H9 (cell line): ENCODE data around the gene SMCHD1. TPM values are rescaled to one million over a fixed set of nuclear protein-coding genes. Genes with fewer than 3 reads are reported as not detected.
A peak's percentile ranks its signal among the peaks of the same experiment; 100 is the strongest.

Experiments used
- DNase-seq: peaks from one replicate; pipeline ENCODE4 v3.0.0-alpha.2; 2017
- H2AFZ ChIP-seq: one replicate; pipeline ENCODE4 v1.6.1; 2013; ENCODE audit warnings: mild to moderate bottlenecking, low read length, control low read depth, moderate library complexity
- H2AK5ac ChIP-seq: 2 replicates; pipeline ENCODE4 v1.6.1; 2013; ENCODE audit warnings: low read length, control low read depth, mixed read lengths; ENCODE audit not compliant: insufficient read length
- H2BK120ac ChIP-seq: one replicate; pipeline ENCODE4 v1.6.1; 2013; ENCODE audit warnings: low read depth, mild to moderate bottlenecking, low read length, control low read depth, inconsistent platforms; ENCODE audit not compliant: poor library complexity, severe bottlenecking
- H2BK12ac ChIP-seq: 2 replicates; pipeline ENCODE4 v1.6.1; 2013; ENCODE audit warnings: low read length, control low read depth, mixed read lengths, low read depth; ENCODE audit not compliant: insufficient read length
- H2BK15ac ChIP-seq: 2 replicates; pipeline ENCODE4 v1.6.1; 2013; ENCODE audit warnings: low read depth, low read length, control low read depth
- H2BK20ac ChIP-seq: one replicate; pipeline ENCODE4 v1.6.1; 2013; ENCODE audit warnings: low read depth, mild to moderate bottlenecking, low read length, control low read depth, inconsistent platforms; ENCODE audit not compliant: poor library complexity, severe bottlenecking
- H2BK5ac ChIP-seq: 2 replicates; pipeline ENCODE4 v1.6.1; 2013; ENCODE audit warnings: low read length, control low read depth, mixed read lengths; ENCODE audit not compliant: insufficient read length
- H3K14ac ChIP-seq: 2 replicates; pipeline ENCODE4 v1.6.1; 2013; ENCODE audit warnings: low read length, control low read depth; ENCODE audit not compliant: insufficient read depth
- H3K18ac ChIP-seq: 2 replicates; pipeline ENCODE4 v1.6.1; 2013; ENCODE audit warnings: low read depth, mild to moderate bottlenecking, mixed read lengths, low read length, control low read depth; ENCODE audit not compliant: insufficient read length
- H3K23ac ChIP-seq: 2 replicates; pipeline ENCODE4 v1.6.1; 2013; ENCODE audit warnings: low read length, control low read depth, mixed read lengths, low read depth; ENCODE audit not compliant: insufficient read length
- H3K23me2 ChIP-seq: 2 replicates; pipeline ENCODE4 v1.6.1; 2013; ENCODE audit warnings: low read depth, mild to moderate bottlenecking, mixed read lengths, low read length, control low read depth; ENCODE audit not compliant: insufficient read length, poor library complexity, severe bottlenecking
- H3K27ac ChIP-seq: 2 replicates; pipeline ENCODE4 v1.5.1; 2013; ENCODE audit warnings: low read length, control low read depth, mixed read lengths, low read depth; ENCODE audit not compliant: insufficient read length
- H3K27me3 ChIP-seq: 2 replicates; pipeline ENCODE4 v1.6.1; 2013; ENCODE audit warnings: low read length, control low read depth, inconsistent platforms; ENCODE audit not compliant: insufficient read depth
- H3K4ac ChIP-seq: 2 replicates; pipeline ENCODE4 v1.6.1; 2013; ENCODE audit warnings: low read depth, mild to moderate bottlenecking, control low read depth, inconsistent platforms, low read length, moderate library complexity
- H3K4me1 ChIP-seq: 2 replicates; pipeline ENCODE4 v1.6.1; 2013; ENCODE audit warnings: low read length, control low read depth, inconsistent platforms; ENCODE audit not compliant: insufficient read depth
- H3K4me2 ChIP-seq: 2 replicates; pipeline ENCODE4 v1.6.1; 2013; ENCODE audit warnings: low read length, control low read depth, mixed read lengths; ENCODE audit not compliant: insufficient read length, insufficient read depth
- H3K56ac ChIP-seq: 2 replicates; pipeline ENCODE4 v1.6.1; 2013; ENCODE audit warnings: low read depth, mild to moderate bottlenecking, mixed read lengths, low read length, control low read depth; ENCODE audit not compliant: insufficient read length
- H3K79me1 ChIP-seq: 2 replicates; pipeline ENCODE4 v1.6.1; 2013; ENCODE audit warnings: low read depth, mild to moderate bottlenecking, moderate library complexity, low read length, control low read depth, inconsistent platforms; ENCODE audit not compliant: insufficient read depth, poor library complexity, severe bottlenecking
- H3K79me2 ChIP-seq: 2 replicates; pipeline ENCODE4 v1.6.1; 2013; ENCODE audit warnings: low read length, control low read depth, inconsistent platforms; ENCODE audit not compliant: insufficient read depth
- H3K9ac ChIP-seq: 2 replicates; pipeline ENCODE4 v1.6.1; 2013; ENCODE audit warnings: low read length, control low read depth, mixed read lengths; ENCODE audit not compliant: insufficient read length; ENCODE audit errors: extremely low read depth
- H3K9me3 ChIP-seq: one replicate; pipeline ENCODE4 v1.6.1; 2013; ENCODE audit warnings: low read depth, low read length, inconsistent platforms; ENCODE audit not compliant: control insufficient read depth
- H3T11ph ChIP-seq: one replicate; pipeline ENCODE4 v1.6.1; 2013; ENCODE audit warnings: mild to moderate bottlenecking, low read length, control low read depth, inconsistent platforms
- H4K20me1 ChIP-seq: one replicate; pipeline ENCODE4 v1.6.1; 2013; ENCODE audit not compliant: control insufficient read depth, insufficient read length, insufficient read depth
- H4K5ac ChIP-seq: 2 replicates; pipeline ENCODE4 v1.6.1; 2013; ENCODE audit warnings: low read depth, mild to moderate bottlenecking, mixed read lengths, low read length, control low read depth; ENCODE audit not compliant: insufficient read length
- H4K8ac ChIP-seq: replicated peaks from 2 replicates; pipeline ENCODE4 v1.6.1; 2013; ENCODE audit warnings: low read length, control low read depth, mixed read lengths, low read depth; ENCODE audit not compliant: insufficient read length
- H4K91ac ChIP-seq: 2 replicates; pipeline ENCODE4 v1.6.1; 2013; ENCODE audit warnings: low read depth, mild to moderate bottlenecking, moderate library complexity, mixed read lengths, low read length, control low read depth; ENCODE audit not compliant: insufficient read length
- H3K27ac Mint-ChIP-seq, 3 experiments: 2 replicates in 2 of 3; 3 replicates in 1 of 3; pipeline ENCODE4 v1.8.0; 2020 to 2021; ENCODE audit warnings: mixed read lengths in 3 of 3, mild to moderate bottlenecking in 1 of 3, moderate library complexity in 1 of 3
- H3K27me3 Mint-ChIP-seq: 2 replicates; pipeline ENCODE4 v1.8.0; 2021; ENCODE audit warnings: low read depth, mild to moderate bottlenecking, moderate library complexity, mixed read lengths
- H3K36me3 Mint-ChIP-seq, 3 experiments: 2 replicates in 2 of 3; 3 replicates in 1 of 3; pipeline ENCODE4 v1.8.0; 2020 to 2021; ENCODE audit warnings: low read depth in 3 of 3, mixed read lengths in 3 of 3; ENCODE audit not compliant: insufficient read depth in 1 of 3
- H3K4me1 Mint-ChIP-seq, 2 experiments: 2 replicates each; pipeline ENCODE4 v1.8.0; 2020; ENCODE audit warnings: mixed read lengths in 2 of 2
- H3K4me3 Mint-ChIP-seq, 2 experiments: 2 replicates in 1 of 2; 3 replicates in 1 of 2; pipeline ENCODE4 v1.8.0; 2020 to 2021; ENCODE audit warnings: mild to moderate bottlenecking in 2 of 2, mixed read lengths in 2 of 2, moderate library complexity in 1 of 2
- H3K9me3 Mint-ChIP-seq, 2 experiments: 2 replicates in 1 of 2; 3 replicates in 1 of 2; pipeline ENCODE4 v1.8.0; 2020; ENCODE audit warnings: mild to moderate bottlenecking in 2 of 2, mixed read lengths in 2 of 2, moderate library complexity in 1 of 2
- CTCF ChIP-seq: fragments of 200-600 bp; sonication (generic); conservative IDR thresholded peaks from 3 replicates; pipeline ENCODE4 v1.8.0; 2021; ENCODE audit warnings: antibody characterized with exemption, mild to moderate bottlenecking
- WGBS: extraction: QIAGEN DNeasy Blood & Tissue Kit; methylation state at CpG from one replicate; pipeline ENCODE4 v1.1.7; 2013; ENCODE audit warnings: missing lambda C conversion rate, low lambda C conversion rate, mixed read lengths; ENCODE audit not compliant: insufficient read length; ENCODE audit errors: extremely low coverage; 5-methylcytosine and 5-hydroxymethylcytosine counted together
- total RNA-seq: library from RNA; stranded (reverse); gene quantifications from 2 replicates; pipeline ENCODE4 v1.2.1, GENCODE V29; 2021

Gene SMCHD1
- total RNA-seq, 1 experiment from 2014 or later = 53.5 TPM

DNA sequence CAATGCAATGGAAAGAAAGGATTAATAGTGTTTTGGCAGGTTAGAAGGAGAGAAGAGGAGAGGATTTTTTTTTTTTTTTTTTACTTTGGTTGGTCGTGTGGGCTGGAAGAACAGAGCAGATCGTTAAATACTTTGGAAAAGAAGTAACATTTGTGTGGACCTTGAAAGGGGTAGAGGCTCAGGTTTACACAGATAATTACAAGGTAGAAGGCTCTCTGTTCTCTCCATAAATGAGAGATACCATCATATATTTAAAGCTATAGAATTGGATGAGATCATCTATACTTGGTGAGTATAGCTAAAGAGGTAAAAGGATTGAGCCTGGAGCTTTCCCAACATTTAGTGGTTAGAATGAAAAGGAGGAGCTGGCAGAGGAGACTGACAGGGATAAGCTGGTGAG, 49.0 kb downstream of the SMCHD1 start:
- no peak overlapping the region for H2BK12ac ChIP-seq
- no peaks in the 10 kb centered on the region for H4K20me1 ChIP-seq
- no peaks in the 10 kb centered on the region for H3K27me3 Mint-ChIP-seq
- no peak overlapping the region for H3K4me3 Mint-ChIP-seq
- H3K4me1 ChIP-seq = no peaks in the 10 kb centered on the region
- H3K9me3 ChIP-seq = no peaks in the 10 kb centered on the region
- no peaks in the 10 kb centered on the region for H3K9me3 Mint-ChIP-seq
- H3K4ac ChIP-seq = no peak overlapping the region
- H3K56ac ChIP-seq = no peak overlapping the region
- TF ChIP-seq CTCF = no peak
- H3K9ac ChIP-seq = no peak overlapping the region
- H2AFZ ChIP-seq = no peak overlapping the region
- H4K8ac ChIP-seq = no peak overlapping the region
- H3K14ac ChIP-seq = no peak overlapping the region
- no peaks in the 10 kb centered on the region for H3K27me3 ChIP-seq
- H3K79me2 ChIP-seq = no peaks in the 10 kb centered on the region
- H3K79me1 ChIP-seq = peaks cover 3% of the 10 kb centered on the region
- H2BK15ac ChIP-seq = no peak overlapping the region
- H2AK5ac ChIP-seq = no peak overlapping the region
- H3K36me3 Mint-ChIP-seq = peaks cover 19 to 58% (median 50%) of the 10 kb centered on the region in 3 experiments; a peak in 6 of 7 replicates
- no peak overlapping the region for H3K27ac ChIP-seq
- H3K23me2 ChIP-seq = no peaks in the 10 kb centered on the region
- H2BK5ac ChIP-seq = no peak overlapping the region
- DNase-seq = no peak
- no peak overlapping the region for H3K4me2 ChIP-seq
- H2BK20ac ChIP-seq = no peak overlapping the region
- no peak overlapping the region for H2BK120ac ChIP-seq
- H3K4me1 Mint-ChIP-seq = peaks cover 7 to 9% of the 10 kb centered on the region in 2 experiments
- H3K27ac Mint-ChIP-seq = peak overlapping the region in 2 of 3 experiments; percentile 13 to 18; a peak in 2 of 7 replicates
- no CpG with 5 or more reads among the region's 2 CpGs for WGBS
- H3K23ac ChIP-seq = no peak overlapping the region
- H3K18ac ChIP-seq = no peak overlapping the region
- no peak overlapping the region for H4K91ac ChIP-seq
- H3T11ph ChIP-seq = no peak overlapping the region
- H4K5ac ChIP-seq = no peak overlapping the region
